GM12878 (cell line): ENCODE results near the gene FCRL2.

ENCODE experiments used
- BCL11A ChIP-seq: IDR thresholded peaks from 2 replicates; pipeline ENCODE4 v1.6.1; 2011; ENCODE audit warnings: low read depth, low read length
- CHD2 ChIP-seq: IDR thresholded peaks from 2 replicates; pipeline ENCODE4 v1.6.1; 2011; ENCODE audit warnings: low read depth, low read length, improper control_type of control experiment, borderline replicate concordance
- CHD4 ChIP-seq: fragments of 200-600 bp; sonication (generic); IDR thresholded peaks from 2 replicates; pipeline ENCODE4 v1.6.1; 2016; ENCODE audit warnings: mild to moderate bottlenecking
- HDGF ChIP-seq: fragments of 450-650 bp; IDR thresholded peaks from 2 replicates; pipeline ENCODE4 v1.6.1; 2016; ENCODE audit warnings: antibody characterized with exemption
- JUND ChIP-seq: IDR thresholded peaks from 2 replicates; pipeline ENCODE4 v1.6.1; 2012; ENCODE audit warnings: low read depth, mild to moderate bottlenecking, low read length, improper control_type of control experiment, moderate library complexity
- MAX ChIP-seq: IDR thresholded peaks from 2 replicates; pipeline ENCODE4 v1.6.1; 2012; ENCODE audit warnings: low read depth, low read length, improper control_type of control experiment
- MYC ChIP-seq: IDR thresholded peaks from 2 replicates; pipeline ENCODE4 v1.6.1; 2011; ENCODE audit warnings: mild to moderate bottlenecking, low read length, moderate library complexity, inconsistent platforms; ENCODE audit not compliant: insufficient read depth, insufficient replicate concordance, insufficient read length, severe bottlenecking
- RAD21 ChIP-seq: IDR thresholded peaks from 2 replicates; pipeline ENCODE4 v1.6.1; 2011; ENCODE audit warnings: mild to moderate bottlenecking, low read depth, low read length, moderate library complexity; ENCODE audit not compliant: insufficient read depth
- TBL1XR1 ChIP-seq: IDR thresholded peaks from 2 replicates; pipeline ENCODE4 v1.6.1; 2012; ENCODE audit warnings: low read depth, low read length, improper control_type of control experiment
- ZNF274 ChIP-seq: IDR thresholded peaks from one replicate; pipeline ENCODE4 v1.8.0; 2011; ENCODE audit not compliant: insufficient read length, insufficient read depth
- TF ChIP-seq, protein P1 (sequence below), 3 experiments: IDR thresholded peaks in 2 of 3; conservative IDR thresholded peaks in 1 of 3; 2 replicates each; pipeline ENCODE4 v1.5.1; 2011; ENCODE audit warnings: low read depth in 3 of 3, low read length in 3 of 3, mild to moderate bottlenecking in 3 of 3, control low read depth in 2 of 3, moderate library complexity in 2 of 3, inconsistent platforms in 1 of 3, mixed read lengths in 1 of 3; ENCODE audit not compliant: control insufficient read depth in 2 of 3, insufficient read depth in 1 of 3; ENCODE audit errors: extremely low read depth in 1 of 3

DNA sequence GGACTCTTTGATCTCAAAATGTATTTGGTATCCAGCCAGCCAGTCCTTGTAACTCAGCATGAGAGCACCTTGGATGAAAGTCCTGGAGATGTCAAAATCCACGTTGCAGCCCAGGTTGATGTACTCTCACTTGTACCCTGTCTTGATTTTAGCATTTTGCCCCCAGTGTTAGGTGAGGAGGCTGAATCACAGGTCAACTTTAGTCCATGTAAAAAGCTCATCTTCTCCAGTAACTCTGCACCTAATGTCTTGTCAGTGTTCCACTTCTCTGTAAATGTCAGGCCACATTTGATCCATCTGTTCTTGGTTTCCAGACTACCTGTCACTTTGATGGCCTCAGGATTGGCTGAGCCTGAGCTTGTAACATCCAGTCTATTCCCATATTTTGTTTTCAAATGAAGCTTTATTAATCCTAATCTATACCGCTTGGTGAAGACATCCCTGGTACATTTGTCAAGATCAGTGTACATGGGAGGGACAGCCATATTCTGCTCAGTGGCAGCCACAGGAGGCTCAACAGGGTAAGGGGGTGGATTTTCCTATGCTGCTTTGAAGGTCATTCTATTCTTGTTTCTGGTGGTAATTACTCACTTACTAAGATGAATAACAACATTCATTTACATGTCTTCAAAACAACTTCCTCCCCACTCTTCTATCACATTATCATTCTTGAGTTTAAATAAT, 52.3 kb downstream of the FCRL2 start:
- no peak for TF ChIP-seq TBL1XR1
- TF ChIP-seq, protein P1, sequence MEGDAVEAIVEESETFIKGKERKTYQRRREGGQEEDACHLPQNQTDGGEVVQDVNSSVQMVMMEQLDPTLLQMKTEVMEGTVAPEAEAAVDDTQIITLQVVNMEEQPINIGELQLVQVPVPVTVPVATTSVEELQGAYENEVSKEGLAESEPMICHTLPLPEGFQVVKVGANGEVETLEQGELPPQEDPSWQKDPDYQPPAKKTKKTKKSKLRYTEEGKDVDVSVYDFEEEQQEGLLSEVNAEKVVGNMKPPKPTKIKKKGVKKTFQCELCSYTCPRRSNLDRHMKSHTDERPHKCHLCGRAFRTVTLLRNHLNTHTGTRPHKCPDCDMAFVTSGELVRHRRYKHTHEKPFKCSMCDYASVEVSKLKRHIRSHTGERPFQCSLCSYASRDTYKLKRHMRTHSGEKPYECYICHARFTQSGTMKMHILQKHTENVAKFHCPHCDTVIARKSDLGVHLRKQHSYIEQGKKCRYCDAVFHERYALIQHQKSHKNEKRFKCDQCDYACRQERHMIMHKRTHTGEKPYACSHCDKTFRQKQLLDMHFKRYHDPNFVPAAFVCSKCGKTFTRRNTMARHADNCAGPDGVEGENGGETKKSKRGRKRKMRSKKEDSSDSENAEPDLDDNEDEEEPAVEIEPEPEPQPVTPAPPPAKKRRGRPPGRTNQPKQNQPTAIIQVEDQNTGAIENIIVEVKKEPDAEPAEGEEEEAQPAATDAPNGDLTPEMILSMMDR (IDR thresholded peaks at IDR 0.05 in 2 of 3, conservative IDR thresholded peaks at IDR 0.05 in 1 of 3; ENCODE audit: control insufficient read depth in 2 of 3, extremely low read depth in 1 of 3, insufficient read depth in 1 of 3, low read depth in 3 of 3, low read length in 3 of 3), result no peak
- TF ChIP-seq HDGF, result no peak
- no peak for TF ChIP-seq CHD2
- TF ChIP-seq RAD21, result no peak
- no peak for TF ChIP-seq ZNF274
- no peak for TF ChIP-seq BCL11A
- no peak for TF ChIP-seq CHD4
- TF ChIP-seq MAX, result no peak
- TF ChIP-seq MYC, result no peak
- TF ChIP-seq JUND, result no peak
